D721Med (cell line): ENCODE results near the gene NOTUM.

Experiments
- DNase-seq: peaks from one replicate; pipeline ENCODE4 v3.0.0; 2011; ENCODE audit warnings: low spot score; ENCODE audit not compliant: insufficient read length
- FAIRE-seq: peaks from 2 replicates; lab custom pipeline; 2011; peaks lifted over from hg19 to GRCh38; lab: Jason Lieb, UNC
- TF ChIP-seq, protein P1 (sequence below): IDR thresholded peaks from 2 replicates; pipeline ENCODE4 v1.5.1; 2012; ENCODE audit warnings: mild to moderate bottlenecking, control low read depth; ENCODE audit not compliant: insufficient read depth; ENCODE audit errors: missing control alignments

Gene NOTUM

GRCh38 chr17:81952792-81953228, 8.2 kb downstream of the NOTUM start:
- TF ChIP-seq, protein P1, sequence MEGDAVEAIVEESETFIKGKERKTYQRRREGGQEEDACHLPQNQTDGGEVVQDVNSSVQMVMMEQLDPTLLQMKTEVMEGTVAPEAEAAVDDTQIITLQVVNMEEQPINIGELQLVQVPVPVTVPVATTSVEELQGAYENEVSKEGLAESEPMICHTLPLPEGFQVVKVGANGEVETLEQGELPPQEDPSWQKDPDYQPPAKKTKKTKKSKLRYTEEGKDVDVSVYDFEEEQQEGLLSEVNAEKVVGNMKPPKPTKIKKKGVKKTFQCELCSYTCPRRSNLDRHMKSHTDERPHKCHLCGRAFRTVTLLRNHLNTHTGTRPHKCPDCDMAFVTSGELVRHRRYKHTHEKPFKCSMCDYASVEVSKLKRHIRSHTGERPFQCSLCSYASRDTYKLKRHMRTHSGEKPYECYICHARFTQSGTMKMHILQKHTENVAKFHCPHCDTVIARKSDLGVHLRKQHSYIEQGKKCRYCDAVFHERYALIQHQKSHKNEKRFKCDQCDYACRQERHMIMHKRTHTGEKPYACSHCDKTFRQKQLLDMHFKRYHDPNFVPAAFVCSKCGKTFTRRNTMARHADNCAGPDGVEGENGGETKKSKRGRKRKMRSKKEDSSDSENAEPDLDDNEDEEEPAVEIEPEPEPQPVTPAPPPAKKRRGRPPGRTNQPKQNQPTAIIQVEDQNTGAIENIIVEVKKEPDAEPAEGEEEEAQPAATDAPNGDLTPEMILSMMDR, result no peak
- FAIRE-seq (no peak), DNase-seq (no peak)

DNA sequence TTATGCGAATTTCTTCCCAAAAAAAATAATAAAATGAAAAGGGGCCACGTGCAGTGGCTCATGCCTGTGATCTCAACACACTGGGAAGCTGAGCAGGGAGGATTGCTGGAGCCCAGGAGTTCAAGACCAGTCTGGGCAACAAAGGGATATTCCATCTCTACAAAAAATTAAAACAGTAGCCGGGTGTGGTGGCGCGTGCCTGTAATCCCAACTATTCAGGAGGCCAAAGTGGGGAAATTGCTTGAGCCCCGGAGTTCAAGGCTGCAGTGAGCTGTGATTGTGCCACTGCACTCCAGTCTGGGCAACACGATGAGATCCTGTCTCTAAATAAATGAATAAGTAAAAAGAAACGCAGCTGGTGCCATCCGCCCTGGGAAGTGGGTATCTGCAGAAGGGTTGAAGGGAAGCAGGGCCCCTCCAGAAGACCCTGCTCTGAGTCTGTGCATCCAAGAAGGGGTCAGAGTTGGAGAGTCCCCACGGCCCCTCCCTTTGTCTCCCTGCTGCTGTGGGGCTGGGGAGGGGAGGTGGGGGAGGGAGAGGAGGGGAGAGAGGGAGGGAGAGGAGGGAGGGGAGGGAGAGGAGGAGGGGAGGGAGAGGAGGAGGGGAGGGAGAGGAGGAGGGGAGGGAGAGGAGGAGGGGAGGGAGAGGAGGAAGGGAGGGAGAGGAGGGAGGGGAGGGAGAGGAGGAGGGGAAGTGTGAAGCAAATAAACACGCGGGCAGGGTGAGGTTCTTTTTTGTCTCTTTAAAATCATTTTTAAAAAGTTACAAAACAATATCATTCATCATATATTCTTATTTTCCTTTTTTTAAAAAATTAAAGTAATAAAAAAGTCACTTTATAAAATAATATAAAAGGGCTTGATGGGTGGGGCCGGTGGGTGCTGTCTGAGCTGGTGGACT, 9.0 kb downstream of the NOTUM start:
- TF ChIP-seq, protein P1, result no peak
- FAIRE-seq (no peak), DNase-seq (no peak)

GRCh38 chr17:81950501-81950900, 10.5 kb downstream of the NOTUM start:
- FAIRE-seq (no peak), DNase-seq (no peak)
- TF ChIP-seq, protein P1, result no peak

DNA sequence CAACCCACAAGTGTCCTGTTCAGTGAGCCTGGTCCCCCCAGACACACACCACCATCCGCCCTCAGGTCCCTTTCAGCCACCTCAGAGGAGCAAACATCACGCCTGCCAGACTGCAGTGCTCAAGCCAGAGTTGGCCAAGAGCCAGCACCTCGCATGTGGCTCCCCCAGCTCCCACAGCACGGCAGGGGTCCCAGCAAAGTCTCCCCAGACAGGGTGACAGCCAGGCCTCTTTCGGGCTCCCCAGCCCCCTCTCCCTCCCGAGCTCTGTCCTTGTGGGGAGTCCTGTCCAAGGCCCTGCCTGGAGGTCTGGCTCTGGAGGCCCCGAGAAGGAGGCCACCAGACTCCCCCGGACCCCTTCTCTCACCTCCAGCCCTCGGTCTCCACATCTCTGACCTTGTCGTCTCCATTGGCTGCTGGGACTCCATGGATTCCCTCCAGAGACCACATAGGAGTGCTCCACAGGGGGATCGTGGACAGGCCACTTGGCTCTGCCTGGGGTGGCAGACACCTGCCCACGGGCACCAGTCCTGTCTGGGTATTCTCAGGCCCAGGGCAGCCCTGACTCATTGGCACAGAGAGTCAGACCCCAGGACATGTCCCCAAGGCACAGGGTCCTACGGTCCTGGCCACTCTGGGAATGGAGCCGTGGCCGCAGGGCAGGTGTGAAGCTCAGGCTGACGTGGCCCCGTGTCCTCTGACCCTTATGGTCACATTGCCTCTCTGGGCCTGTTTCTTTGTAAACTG, 12.2 kb downstream of the NOTUM start:
- FAIRE-seq, result no peak

GRCh38 chr17:81947189-81947588, 13.8 kb downstream of the NOTUM start, which contains the start of gene MYADML2:
MYADML2 (minus strand) TSS chr17:81947233; CDS start chr17:81941741, 5,492 bp downstream.
- FAIRE-seq (no peak), DNase-seq (no peak)
- TF ChIP-seq, protein P1, result no peak

More for the DNA sequence above, 12.2 kb downstream of the NOTUM start:
- no peak for DNase-seq
- TF ChIP-seq, protein P1, result no peak

GRCh38 chr17:81944858-81945257, 16.1 kb downstream of the NOTUM start:
- DNase-seq (no peak), FAIRE-seq (no peak)
- TF ChIP-seq, protein P1, result no peak

DNA sequence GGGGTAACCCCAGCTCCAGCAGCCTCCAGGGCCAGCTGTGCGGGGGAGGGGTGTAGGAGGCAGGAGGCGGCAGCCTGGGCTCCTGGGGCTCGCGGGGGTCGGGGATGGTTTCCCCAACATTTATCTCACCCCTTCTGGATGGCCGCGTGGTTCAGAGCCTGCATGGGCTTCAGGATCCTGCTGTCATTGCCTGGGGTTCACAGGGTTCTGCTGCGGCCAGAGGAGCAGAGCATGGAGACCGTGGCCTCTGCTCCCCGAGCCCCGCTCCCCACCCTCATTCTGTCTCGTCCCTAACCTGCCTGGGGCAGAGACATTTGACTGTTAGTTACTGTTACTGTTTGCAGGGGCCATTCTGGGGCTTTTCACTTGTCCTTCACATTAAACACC, 18.8 kb downstream of the NOTUM start:
- FAIRE-seq (no peak), DNase-seq (no peak)
- TF ChIP-seq, protein P1, result no peak
